Non-pigmented ciliary epithelial cell (primary cell): ENCODE measurements around the gene XPNPEP2.
"Not testable (repeated sequence)": the region's sequence is repeated elsewhere in the genome, so short reads cannot be mapped to it uniquely, and the experiment has no call there.

Experiments used
- DNase-seq: peaks from one replicate; pipeline ENCODE4 v3.0.0-alpha.2; 2010; ENCODE audit warnings: low read depth

The XPNPEP2 gene

DNA sequence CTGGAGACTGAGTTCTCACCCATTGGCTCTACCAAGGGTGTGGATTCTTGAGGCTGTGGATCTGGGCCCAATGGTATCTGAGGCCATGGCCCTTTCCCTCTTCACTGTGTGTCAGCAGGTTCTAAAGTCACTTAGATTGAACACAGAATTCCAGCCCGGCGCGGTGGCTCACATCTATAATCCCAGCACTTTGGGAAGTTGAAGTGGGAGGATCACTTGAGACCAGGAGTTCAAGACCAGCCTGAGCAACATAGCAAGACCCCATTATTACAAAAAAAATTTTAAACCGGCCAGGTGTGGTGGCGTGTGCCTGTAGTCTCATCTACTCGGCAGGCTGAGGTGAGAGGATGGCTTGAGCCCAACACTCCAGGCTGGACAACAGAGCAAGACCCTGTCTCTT lies 18.0 kb upstream of the XPNPEP2 start:
- DNase-seq = no peak

GRCh38 chrX:129721414-129721813 lies 17.4 kb upstream of the XPNPEP2 start:
- no peak for DNase-seq

DNA sequence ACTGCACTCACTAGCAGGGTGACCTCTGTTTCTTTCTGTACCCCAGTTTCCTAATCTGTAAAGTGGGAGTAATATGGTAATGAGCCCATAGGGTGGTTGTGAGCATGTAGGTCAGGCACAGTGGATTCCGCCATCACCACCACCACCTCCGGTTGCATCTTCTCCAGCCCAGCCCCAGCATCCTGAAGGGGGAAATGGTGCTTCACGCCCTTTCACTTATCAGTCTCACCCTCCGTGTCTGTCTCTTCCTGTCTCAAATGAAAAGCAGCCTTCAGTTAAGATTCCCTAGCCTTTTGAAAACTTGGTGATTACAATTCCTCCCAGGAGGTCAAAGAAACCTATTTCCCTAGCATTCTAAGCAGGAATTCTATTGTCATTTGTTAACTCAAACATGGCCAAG lies 16.9 kb upstream of the XPNPEP2 start:
- no peak for DNase-seq

- DNase-seq = no peak
These were observed 15.3 kb upstream of the XPNPEP2 start for GRCh38 chrX:129723511-129723910.

- DNase-seq = no peak
These were observed 14.0 kb upstream of the XPNPEP2 start for GRCh38 chrX:129724754-129725153.

DNA sequence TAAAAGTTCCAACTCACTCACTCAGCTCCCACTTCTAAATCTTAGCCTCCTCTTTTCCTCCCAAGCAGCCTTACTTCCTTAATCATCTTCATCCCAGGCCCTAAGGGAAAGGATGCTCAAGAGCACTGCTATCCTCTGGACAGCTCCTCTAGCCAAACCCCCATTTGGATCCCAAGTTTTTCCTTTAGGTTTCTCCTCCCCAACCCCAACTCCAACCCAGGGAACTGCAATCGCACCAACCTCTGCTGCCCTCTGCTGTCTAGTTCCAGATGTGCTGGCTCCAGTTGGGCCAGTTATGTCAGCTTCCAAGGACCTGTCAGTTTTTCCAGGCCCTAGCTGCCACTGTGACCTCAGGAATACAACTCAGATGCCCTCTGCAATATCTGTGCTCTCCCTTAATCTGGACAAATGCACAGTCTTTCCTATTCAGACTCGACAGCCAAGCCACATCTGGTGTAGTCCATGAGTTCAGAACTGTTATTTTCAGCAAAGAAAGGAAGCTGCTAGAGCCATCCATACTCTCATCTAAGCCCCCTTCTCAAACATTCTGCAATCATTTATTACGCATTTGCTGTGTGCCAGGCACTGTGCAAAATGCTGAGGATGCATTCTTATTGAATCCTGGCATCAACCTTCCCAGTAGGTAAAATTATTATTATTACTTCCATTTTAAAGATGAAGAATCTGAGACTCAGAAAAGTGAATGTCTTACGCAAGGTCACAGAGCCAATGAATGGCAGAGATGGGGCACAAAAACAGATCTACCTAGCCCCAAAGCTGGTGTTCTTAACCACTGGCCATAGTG lies 12.3 kb upstream of the XPNPEP2 start:
- peak; percentile 19 for DNase-seq

- DNase-seq = no peak
These were observed 10.7 kb upstream of the XPNPEP2 start for GRCh38 chrX:129728061-129728460.

DNA sequence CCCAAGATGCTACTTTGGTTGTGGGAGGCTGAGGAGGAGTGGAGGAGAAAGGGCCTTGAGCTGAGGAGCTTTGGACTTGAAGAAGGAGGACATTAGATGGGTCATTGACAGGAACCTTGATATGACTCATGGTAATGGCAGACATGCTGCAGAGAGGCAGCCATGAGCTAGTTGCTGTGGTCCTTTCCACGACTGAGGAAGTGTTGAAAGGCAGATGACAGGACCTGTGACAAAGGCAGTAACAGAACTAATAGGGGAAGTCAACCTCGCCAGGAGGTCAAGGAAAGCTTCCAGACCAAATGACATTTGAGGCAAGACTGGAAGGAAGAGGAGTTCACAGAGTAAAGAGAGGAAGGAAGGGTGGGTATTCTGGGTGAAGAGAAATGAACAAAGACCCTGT lies 7.6 kb upstream of the XPNPEP2 start:
- DNase-seq = no peak

- DNase-seq = no peak
These were observed 5.9 kb upstream of the XPNPEP2 start for GRCh38 chrX:129732857-129733256.

DNA sequence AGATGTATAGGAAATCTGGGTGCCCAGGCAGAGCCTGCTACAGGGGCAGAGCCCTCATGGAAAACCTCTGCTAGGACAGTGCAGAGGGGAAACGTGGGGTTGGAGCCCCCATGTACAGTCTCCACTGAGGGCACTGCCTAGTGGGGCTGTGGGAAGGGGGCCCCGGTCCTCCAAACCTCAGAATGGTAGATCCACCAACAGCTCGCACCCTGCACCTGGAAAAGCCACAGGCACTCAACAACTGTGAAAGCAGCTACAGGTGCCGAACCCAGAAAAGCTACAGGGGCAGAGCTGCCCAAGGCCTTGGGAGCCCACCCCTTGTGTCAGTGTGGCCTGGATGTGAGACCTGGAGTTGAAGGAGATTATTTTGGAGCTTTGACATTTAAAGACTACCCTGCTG lies 5.4 kb upstream of the XPNPEP2 start:
- no peak for DNase-seq

DNA sequence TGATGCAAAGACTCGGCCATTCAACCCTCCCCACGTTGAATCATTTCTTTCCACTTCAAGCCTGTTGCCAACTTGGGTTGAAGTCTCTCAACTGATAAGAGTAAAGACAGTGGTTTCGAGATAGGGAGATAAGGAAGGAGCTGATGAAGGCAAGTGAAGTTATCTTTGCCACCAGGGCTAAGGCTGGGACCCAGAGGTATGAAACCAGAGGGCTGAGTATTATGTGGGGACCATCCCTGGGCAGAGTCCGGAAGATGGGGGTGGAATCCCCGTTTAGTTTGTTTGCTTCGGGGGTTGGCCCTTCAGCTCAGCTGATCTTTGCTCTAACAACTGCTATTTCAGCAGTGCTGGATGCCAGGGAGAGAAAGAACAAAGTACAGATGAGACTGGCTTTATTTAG lies 2.3 kb upstream of the XPNPEP2 start:
- no peak for DNase-seq

- no peak for DNase-seq
These were observed 863 bp upstream of the XPNPEP2 start for GRCh38 chrX:129737916-129738315.

- DNase-seq = no peak
These were observed 799 bp downstream of the XPNPEP2 start for GRCh38 chrX:129739578-129739977.

GRCh38 chrX:129741880-129742758 lies 3.3 kb downstream of the XPNPEP2 start:
- DNase-seq = no peak

GRCh38 chrX:129742759-129743152 lies 4.0 kb downstream of the XPNPEP2 start:
- DNase-seq = not testable (repeated sequence)

GRCh38 chrX:129743821-129744220 lies 5.0 kb downstream of the XPNPEP2 start:
- DNase-seq = no peak

DNA sequence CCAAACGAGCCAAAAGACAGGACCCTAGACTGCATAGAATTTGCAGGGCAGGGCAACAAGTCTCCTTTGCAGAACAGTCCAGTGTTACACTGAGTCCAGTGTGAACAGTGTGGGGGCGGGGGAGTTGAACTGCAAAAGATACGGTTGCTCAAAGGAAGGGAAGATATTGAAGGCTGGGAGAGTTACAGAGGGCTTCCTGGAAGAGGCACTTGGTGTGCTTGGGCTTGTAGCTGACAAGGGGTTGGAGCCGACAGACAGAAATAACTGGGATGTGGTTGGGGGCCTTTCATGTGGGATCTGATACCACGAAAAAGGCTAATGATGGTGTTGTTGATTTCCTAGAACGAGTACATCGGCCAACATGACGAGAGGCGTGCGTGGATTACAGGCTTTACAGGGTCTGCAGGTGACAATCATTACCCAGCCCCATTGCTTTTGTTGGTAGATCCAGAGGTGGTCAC lies 6.1 kb downstream of the XPNPEP2 start:
- no peak for DNase-seq

DNA sequence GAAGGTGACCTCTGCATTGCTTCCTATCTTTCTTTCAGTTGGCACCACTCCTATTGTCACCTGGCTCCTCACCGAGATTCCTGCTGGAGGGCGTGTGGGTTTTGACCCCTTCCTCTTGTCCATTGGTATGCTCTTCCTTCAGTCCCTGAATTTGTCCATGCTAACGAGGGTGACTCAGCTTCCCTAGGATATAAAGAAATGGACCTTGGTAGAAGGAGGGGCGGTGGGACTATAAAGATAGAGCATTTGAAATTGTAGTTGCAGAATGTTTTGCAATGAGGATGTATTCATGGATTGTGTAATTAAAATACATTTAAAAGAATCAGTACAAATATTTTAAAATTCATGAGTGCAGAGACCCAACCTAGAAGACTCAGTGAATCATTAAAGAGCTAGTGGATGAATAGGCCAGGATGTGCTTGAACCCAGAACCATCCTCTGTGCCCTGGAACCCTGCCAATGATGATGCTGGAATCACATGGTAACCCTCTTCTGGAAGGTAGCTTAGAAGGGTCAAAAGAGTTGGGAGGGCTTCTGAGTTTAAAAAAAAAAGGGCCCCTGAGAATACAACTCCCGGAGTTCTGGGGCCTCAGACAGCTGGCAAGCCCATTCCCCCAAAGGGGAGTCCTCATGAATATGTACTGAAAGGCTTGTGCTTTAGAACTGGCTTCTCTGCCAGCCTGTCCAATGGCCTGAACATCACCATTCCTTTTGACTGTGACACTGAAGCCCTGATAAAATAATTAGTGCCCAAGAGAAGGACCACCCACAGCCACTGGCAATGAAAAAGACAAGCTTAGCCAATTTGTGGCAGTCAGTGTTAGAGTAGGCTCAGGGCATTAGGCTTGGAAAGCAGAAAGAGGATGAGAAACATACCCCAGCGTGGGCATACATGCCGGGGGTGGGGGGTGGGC lies 8.0 kb downstream of the XPNPEP2 start:
- DNase-seq = no peak

- no peak for DNase-seq
These were observed 8.8 kb downstream of the XPNPEP2 start for GRCh38 chrX:129747533-129747932.

- no peak for DNase-seq
These were observed 9.5 kb downstream of the XPNPEP2 start for GRCh38 chrX:129748305-129748704.

DNA sequence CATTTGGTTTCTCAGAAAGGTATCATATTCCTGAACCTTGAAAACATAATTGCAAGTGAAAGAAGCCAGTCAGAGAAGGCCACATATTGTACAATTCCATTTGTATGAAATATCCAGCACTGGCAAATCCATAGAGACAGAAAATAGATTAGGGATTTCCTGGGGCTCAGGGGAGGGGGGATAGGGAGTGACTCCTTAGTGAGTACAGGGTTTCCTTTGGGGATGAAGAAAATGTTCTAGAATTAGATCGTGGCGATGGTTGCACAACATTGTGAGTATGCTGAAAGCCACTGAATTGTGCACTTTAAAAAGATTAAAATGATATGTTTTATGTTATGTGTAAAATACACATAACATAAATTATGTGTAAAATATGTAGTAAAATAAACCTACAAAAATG lies 10.3 kb downstream of the XPNPEP2 start:
- no peak for DNase-seq

- DNase-seq = no peak
These were observed 12.2 kb downstream of the XPNPEP2 start for GRCh38 chrX:129750971-129751370.
